OCI-LY1 (cell line): ENCODE measurements around the gene MMAB.

ENCODE experiments used
- H2AFZ ChIP-seq: fragments of 200-600 bp; sonication (generic), shearing (Covaris generic); 2 replicates; pipeline ENCODE4 v1.6.0; 2014; ENCODE audit warnings: antibody characterized with exemption, mild to moderate bottlenecking, low read length
- H3F3A ChIP-seq: fragments of 200-600 bp; sonication (generic), shearing (Covaris generic); 2 replicates; pipeline ENCODE4 v1.6.0; 2014; ENCODE audit warnings: mild to moderate bottlenecking, antibody characterized with exemption, low read length, moderate library complexity; ENCODE audit not compliant: insufficient read depth
- H3K27ac ChIP-seq: fragments of 200-600 bp; sonication (generic); 2 replicates; pipeline ENCODE4 v1.5.1; 2014; ENCODE audit warnings: low read length, mixed run types, mild to moderate bottlenecking, low read depth; ENCODE audit not compliant: poor library complexity, severe bottlenecking
- H3K27me3 ChIP-seq: fragments of 200-600 bp; sonication (generic); 2 replicates; pipeline ENCODE4 v1.6.0; 2014; ENCODE audit warnings: antibody characterized with exemption, mild to moderate bottlenecking, low read length, moderate library complexity; ENCODE audit not compliant: insufficient read depth
- H3K36me3 ChIP-seq: fragments of 200-600 bp; sonication (generic); 2 replicates; pipeline ENCODE4 v1.6.1; 2014; ENCODE audit warnings: mild to moderate bottlenecking, antibody characterized with exemption, low read length, moderate library complexity, mixed read lengths; ENCODE audit not compliant: insufficient read depth
- H3K4me1 ChIP-seq: fragments of 200-600 bp; sonication (generic); 2 replicates; pipeline ENCODE4 v1.5.1; 2014; ENCODE audit warnings: mild to moderate bottlenecking, low read length, moderate library complexity; ENCODE audit not compliant: insufficient read depth, severe bottlenecking
- H3K4me2 ChIP-seq: fragments of 200-600 bp; sonication (generic), shearing (Covaris generic); 2 replicates; pipeline ENCODE4 v1.6.1; 2014; ENCODE audit warnings: low read length
- H3K4me3 ChIP-seq: fragments of 200-600 bp; sonication (generic); 2 replicates; pipeline ENCODE4 v1.5.1; 2014; ENCODE audit warnings: low read length, low read depth, mild to moderate bottlenecking, mixed read lengths; ENCODE audit not compliant: poor library complexity, severe bottlenecking
- H3K79me2 ChIP-seq: fragments of 200-600 bp; shearing (Covaris generic); 2 replicates; pipeline ENCODE4 v1.6.1; 2016; ENCODE audit warnings: mixed run types, low read length, mixed read lengths; ENCODE audit not compliant: insufficient read depth
- H3K9ac ChIP-seq: fragments of 200-600 bp; sonication (generic), shearing (Covaris generic); 2 replicates; pipeline ENCODE4 v1.6.1; 2014; ENCODE audit warnings: mild to moderate bottlenecking, low read length, mixed read lengths
- H3K9me2 ChIP-seq: fragments of 200-600 bp; sonication (generic), shearing (Covaris generic); 2 replicates; pipeline ENCODE4 v1.6.1; 2014; ENCODE audit warnings: low read depth, mild to moderate bottlenecking, low read length, mixed read lengths
- H3K9me3 ChIP-seq: fragments of 200-600 bp; shearing (Covaris generic); 2 replicates; pipeline ENCODE4 v1.6.1; 2014; ENCODE audit warnings: low read length, mixed read lengths
- H4K20me1 ChIP-seq: fragments of 200-600 bp; sonication (generic), shearing (Covaris generic); 2 replicates; pipeline ENCODE4 v1.6.0; 2016; ENCODE audit warnings: mild to moderate bottlenecking, low read length; ENCODE audit not compliant: insufficient read depth
- EZH2 ChIP-seq: fragments of 200-600 bp; sonication (generic), shearing (Covaris generic); IDR thresholded peaks from 2 replicates; pipeline ENCODE4 v1.8.0; 2017; ENCODE audit warnings: borderline replicate concordance, mixed run types, mild to moderate bottlenecking, antibody characterized with exemption, low read length, moderate library complexity, mixed read lengths
- TF ChIP-seq, protein P1 (sequence below): fragments of 200-600 bp; sonication (generic), shearing (Covaris generic); IDR thresholded peaks from 2 replicates; pipeline ENCODE4 v1.5.1; 2017; ENCODE audit warnings: mild to moderate bottlenecking, antibody characterized with exemption, low read length, moderate library complexity, mixed read lengths

The MMAB gene

GRCh38 chr12:109615556-109616229 is 42.4 kb upstream of the MMAB start:
- no peaks in the 10 kb centered on the region for H3K4me1 ChIP-seq
- no peak overlapping the region for H3K4me2 ChIP-seq
- H3K4me3 ChIP-seq, result no peak overlapping the region
- no peak overlapping the region for H3K27ac ChIP-seq
- H3K9ac ChIP-seq, result no peak overlapping the region
- no peaks in the 10 kb centered on the region for H3K79me2 ChIP-seq
- no peaks in the 10 kb centered on the region for H3K9me2 ChIP-seq
- H3F3A ChIP-seq, result no peaks in the 10 kb centered on the region
- no peaks in the 10 kb centered on the region for H4K20me1 ChIP-seq
- H2AFZ ChIP-seq, result no peak overlapping the region
- no peaks in the 10 kb centered on the region for H3K27me3 ChIP-seq
- no peaks in the 10 kb centered on the region for H3K9me3 ChIP-seq
- no peaks in the 10 kb centered on the region for H3K36me3 ChIP-seq
- TF ChIP-seq EZH2, result no peak
- TF ChIP-seq, protein P1, sequence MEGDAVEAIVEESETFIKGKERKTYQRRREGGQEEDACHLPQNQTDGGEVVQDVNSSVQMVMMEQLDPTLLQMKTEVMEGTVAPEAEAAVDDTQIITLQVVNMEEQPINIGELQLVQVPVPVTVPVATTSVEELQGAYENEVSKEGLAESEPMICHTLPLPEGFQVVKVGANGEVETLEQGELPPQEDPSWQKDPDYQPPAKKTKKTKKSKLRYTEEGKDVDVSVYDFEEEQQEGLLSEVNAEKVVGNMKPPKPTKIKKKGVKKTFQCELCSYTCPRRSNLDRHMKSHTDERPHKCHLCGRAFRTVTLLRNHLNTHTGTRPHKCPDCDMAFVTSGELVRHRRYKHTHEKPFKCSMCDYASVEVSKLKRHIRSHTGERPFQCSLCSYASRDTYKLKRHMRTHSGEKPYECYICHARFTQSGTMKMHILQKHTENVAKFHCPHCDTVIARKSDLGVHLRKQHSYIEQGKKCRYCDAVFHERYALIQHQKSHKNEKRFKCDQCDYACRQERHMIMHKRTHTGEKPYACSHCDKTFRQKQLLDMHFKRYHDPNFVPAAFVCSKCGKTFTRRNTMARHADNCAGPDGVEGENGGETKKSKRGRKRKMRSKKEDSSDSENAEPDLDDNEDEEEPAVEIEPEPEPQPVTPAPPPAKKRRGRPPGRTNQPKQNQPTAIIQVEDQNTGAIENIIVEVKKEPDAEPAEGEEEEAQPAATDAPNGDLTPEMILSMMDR, result no peak

DNA sequence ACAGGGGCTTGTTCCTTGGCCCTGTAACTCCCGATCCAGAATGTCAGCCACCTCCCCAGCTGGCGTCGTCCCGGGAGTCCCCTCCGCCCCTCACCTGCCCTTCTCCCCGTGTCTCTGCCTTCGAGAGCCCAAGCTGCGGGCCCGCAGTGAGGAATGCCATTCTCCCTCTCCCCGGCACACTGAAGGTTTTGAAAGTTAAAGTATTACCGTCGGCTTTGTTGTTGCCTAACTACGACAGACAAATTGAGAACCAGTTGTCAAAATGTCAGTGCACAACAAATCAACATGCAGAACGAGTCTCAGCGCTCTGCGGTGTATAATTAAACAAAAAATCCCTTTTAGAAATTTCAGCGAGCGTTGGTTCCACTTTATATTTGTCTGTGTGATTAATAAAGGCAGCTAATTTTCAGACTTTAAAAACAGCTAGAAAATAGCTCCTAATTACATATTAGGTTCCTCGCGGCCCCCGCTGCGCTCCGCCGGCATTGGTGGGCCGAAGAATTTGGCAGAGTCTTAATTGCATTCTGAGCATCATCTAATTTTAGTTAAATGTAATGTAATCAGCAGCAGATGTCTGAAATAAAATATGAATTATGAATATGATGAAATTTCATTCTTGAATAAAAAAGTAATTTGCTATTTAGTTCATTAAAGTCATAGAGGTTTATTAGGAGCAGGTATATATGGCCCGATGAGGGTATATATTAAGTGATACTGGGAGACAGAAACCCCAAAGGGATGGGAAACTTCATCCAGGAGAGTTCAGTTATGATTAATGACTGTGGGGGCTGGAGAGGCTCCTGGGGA is 40.5 kb upstream of the MMAB start:
- no peak overlapping the region for H3K4me3 ChIP-seq
- no peaks in the 10 kb centered on the region for H3K79me2 ChIP-seq
- H3K9ac ChIP-seq, result no peak overlapping the region
- no peak overlapping the region for H2AFZ ChIP-seq
- no peaks in the 10 kb centered on the region for H3K27me3 ChIP-seq
- no peaks in the 10 kb centered on the region for H3K4me1 ChIP-seq
- no peaks in the 10 kb centered on the region for H3F3A ChIP-seq
- H3K9me3 ChIP-seq, result no peaks in the 10 kb centered on the region
- H3K36me3 ChIP-seq, result no peaks in the 10 kb centered on the region
- H4K20me1 ChIP-seq, result no peaks in the 10 kb centered on the region
- no peak for TF ChIP-seq EZH2
- TF ChIP-seq, protein P1, result no peak
- H3K4me2 ChIP-seq, result no peak overlapping the region
- H3K27ac ChIP-seq, result no peak overlapping the region
- no peaks in the 10 kb centered on the region for H3K9me2 ChIP-seq

DNA sequence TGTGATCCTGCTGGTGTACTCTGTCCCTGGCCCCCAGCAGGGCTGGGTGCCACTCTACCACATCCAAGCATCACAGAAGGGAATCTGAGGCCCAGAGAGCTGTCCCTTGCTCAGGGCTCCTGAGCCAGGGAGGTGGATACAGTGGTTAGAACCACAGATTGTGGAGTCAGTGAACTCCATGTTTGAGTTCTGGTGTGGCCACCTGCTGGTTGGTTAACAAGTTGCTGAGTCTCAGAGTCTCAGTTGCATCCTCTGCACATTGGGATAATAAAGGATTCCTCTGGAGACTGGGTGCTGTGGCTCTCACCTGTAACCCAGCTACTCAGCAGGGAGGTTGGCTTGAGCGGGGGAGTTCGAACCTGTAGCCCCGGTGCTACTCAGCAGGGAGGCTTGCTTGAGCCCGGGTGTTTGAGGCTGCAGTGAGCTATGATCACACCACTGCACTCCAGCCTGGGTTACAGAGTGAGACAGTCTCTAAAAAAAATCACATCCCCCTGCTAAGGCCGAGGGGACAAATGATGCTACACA is 39.7 kb upstream of the MMAB start:
- Histone ChIP-seq H3K9ac (no peak overlapping the region), H3K79me2 (no peaks in the 10 kb centered on the region), H3K36me3 (no peaks in the 10 kb centered on the region), H4K20me1 (no peaks in the 10 kb centered on the region), H3K4me3 (no peak overlapping the region), H3F3A (no peaks in the 10 kb centered on the region), H3K9me2 (no peaks in the 10 kb centered on the region), H3K27me3 (no peaks in the 10 kb centered on the region), H3K4me1 (no peaks in the 10 kb centered on the region), H3K27ac (no peak overlapping the region), H3K4me2 (no peak overlapping the region), H2AFZ (no peak overlapping the region), H3K9me3 (no peaks in the 10 kb centered on the region)
- TF ChIP-seq, protein P1, result peak; percentile 23; the same call in 1 of the 2 replicates
- no peak for TF ChIP-seq EZH2
